GM21619 (cell line): Measurements from ENCODE around the gene TBX4.

ENCODE experiments used
- ATAC-seq: cut with Tn5 transposase; IDR thresholded peaks from one replicate; pipeline ENCODE4 v1.9.1; 2021; ENCODE audit not compliant: unreplicated experiment

The TBX4 gene

DNA sequence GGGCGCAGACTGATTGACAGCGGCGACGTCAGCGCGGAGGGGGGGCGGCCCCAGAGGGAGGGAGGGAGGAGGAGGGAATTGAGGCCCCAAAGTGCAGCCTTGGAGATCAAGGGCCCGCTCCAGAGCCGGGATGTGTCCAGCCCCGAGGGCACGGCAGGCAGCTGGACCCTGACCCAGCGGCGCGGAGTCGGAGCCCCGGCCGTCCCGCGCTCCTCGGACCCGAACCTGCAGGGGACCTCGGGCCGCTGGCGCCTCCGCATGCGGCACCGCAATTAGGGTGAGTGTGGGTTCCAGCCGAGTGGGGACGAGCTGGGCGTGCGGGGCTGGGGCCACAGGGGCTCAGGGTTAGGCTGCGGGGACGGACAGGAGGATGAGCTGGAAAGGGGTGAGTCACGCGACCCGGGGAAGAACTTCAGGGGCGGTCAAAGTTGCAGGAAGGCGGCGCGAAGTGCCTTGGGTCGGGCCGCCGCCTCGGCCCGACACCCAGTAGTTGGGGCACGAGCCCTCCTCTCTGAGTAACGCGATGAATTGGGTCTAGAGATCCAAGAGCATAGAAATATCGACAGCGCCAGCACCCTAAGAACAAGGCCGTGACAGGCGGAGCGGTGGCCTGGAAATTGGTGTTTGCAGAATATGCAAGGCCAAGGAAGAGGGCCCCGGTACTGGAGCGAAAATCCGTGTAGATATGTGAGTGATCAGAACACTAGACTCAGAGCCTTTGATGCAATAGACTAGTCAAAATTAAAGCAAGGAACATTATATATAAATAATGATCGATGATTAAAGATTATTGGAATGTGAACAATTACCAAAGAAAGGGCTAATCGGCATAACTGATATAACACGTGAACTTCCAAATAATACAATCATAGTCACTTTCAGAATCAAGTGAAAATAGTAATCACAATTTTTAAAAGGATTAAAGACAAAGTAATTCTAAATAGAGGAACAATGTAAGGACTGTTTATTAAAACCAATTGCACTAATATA lies at the start of gene TBX4:
TBX4 (plus strand) TSS at position 122 of the 990 bp plus-strand sequence. CDS start 4,069 bp downstream, outside the sequence.
- ATAC-seq = no peak

- no peak for ATAC-seq
These were observed 49.0 kb upstream of the TBX4 start for GRCh38 chr17:61402978-61403800.

- ATAC-seq = no peak
These were observed 48.2 kb upstream of the TBX4 start for GRCh38 chr17:61403801-61404662.

GRCh38 chr17:61404663-61404912 lies 47.6 kb upstream of the TBX4 start:
- no peak for ATAC-seq

DNA sequence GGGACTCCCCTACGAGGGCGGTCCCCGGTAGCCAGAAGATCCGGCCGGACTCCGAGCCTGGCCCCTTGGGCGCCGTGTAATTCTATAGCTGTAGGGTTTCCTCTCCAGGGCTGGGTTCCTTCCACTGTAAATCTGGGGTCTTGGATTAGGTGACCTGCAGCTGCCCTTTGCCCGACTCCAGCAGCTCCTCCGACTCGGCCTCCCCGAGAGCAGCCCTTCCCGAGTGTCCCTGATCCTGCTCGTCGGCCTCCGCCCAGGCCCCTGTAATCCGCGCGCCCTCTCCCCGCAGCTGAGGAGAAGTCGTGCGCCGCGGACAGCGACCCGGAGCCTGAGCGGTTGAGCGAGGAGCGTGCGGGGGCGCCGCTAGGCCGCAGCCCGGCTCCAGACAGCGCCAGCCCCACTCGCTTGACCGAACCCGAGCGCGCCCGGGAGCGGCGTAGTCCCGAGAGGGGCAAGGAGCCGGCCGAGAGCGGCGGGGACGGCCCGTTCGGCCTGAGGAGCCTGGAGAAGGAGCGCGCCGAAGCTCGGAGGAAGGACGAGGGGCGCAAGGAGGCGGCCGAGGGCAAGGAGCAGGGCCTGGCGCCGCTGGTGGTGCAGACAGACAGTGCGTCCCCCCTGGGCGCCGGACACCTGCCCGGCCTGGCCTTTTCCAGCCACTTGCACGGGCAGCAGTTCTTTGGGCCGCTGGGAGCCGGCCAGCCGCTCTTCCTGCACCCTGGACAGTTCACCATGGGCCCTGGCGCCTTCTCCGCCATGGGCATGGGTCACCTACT lies 47.1 kb upstream of the TBX4 start:
- ATAC-seq = no peak

DNA sequence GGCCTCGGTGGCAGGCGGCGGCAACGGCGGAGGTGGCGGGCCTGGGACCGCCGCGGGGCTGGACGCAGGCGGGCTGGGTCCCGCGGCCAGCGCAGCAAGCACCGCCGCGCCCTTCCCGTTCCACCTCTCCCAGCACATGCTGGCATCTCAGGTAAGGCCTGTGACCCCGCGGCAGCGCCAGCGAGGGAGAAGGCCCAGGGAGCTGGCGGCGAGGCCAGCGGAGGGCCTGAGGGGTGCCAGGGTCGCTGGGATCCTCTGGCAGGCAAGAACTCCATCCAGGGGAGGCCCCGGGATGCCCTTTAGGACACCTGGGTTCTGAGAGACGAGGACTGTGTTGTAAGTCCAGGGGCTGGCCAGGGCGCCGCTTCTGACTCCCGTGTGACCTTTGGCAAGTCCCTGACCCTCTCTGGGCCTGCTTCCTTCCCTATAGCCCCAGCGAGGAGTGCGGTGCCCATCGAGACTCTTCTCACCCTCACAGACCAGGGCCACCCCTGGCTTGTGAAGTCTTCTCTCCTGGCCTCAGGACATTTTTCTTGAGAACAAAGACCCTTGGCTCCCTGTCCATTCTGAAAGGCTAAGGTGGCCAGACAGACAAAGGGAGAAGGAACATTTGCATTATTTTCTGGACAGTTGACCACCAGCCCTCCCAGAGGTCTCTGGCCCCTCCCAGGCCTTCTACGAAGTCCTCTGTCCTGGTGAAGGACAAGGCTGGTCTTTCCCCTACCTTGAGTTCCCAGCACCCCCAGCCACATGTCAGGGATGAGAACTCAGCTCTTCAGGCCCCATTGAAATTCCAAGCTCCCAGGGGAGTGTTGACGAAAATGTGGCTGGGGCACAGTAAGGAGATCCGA lies 46.3 kb upstream of the TBX4 start:
- no peak for ATAC-seq

- no peak for ATAC-seq
These were observed 45.7 kb upstream of the TBX4 start for GRCh38 chr17:61406537-61406845.

DNA sequence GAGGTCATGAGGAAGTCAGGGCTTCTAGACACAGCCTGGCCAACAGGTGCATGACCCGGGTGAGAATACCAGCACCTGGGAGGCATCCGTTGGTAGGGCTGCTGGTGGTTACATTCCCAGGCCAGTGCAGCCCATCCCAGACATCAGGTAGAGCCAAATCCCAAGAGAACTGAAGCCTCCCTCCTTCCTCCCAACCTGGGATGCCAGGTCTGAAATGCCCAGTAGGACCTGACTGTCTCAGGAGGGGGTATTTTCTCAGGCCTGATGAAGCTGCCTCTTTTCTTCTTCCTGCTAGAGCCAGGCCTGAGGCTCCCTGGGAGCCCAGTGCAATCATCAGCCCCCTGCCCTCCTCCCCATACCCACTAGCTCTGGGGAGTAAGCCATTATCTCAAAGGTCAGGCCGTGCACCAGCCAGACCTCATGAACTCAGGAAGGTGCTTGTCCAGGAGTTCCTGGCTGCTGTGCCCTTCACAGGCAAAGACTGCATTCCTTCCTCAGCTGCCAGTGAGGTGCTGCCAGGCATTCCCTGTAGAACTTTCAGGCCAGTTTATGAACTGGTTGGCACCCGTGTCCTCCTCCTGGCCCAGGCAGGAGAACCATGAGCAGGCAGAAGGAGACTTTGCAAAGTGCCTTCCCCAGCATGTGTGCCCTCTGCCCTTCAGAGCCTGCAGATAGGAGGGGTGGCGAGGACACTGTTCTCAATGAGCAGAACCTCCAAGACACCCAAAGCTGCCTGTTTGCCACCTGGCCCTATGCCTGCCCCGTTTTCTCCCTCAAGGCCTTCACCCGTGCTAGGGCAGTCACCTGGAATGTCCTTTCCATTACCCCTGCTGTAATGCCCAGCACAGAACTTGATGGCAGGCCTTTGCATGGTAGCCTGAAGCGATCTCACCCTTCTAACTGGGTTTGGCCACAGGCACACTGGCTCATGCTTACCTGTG lies 45.0 kb upstream of the TBX4 start:
- ATAC-seq = no peak

DNA sequence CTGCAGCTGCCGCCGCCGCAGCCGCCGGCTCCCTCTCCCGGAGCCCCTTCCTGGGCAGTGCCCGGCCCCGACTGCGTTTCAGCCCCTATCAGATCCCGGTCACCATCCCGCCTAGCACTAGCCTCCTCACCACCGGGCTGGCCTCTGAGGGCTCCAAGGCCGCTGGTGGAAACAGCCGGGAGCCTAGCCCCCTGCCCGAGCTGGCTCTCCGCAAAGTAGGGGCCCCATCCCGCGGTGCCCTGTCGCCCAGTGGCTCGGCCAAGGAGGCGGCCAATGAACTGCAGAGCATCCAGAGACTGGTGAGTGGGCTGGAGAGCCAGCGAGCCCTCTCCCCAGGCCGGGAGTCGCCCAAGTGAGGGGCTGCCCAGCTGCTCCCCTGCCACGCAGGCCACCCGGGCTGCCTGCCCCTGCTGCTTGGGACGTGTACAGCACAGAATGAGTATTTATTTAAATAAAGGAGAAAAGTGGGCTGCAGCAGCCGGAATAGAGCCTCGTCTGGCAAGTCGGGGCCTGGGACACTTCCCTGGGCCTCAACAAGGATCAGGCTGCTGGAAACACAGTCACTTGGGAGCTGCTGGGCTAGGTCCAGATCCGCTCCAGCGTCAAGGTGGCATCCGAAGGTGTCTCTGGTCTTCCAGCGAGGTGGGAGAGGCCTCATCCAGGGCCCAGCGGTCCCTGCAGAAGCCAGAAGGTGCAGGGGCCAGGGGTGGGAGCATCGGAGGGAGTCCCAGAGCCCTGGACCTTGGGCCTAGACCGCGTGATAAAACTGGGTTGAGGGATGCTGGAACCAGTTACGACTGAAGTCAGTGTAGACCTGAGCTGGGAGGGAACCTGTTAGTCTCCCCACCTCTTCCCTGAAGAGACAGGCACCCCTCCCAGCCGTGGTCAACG lies 43.8 kb upstream of the TBX4 start:
- ATAC-seq = no peak

DNA sequence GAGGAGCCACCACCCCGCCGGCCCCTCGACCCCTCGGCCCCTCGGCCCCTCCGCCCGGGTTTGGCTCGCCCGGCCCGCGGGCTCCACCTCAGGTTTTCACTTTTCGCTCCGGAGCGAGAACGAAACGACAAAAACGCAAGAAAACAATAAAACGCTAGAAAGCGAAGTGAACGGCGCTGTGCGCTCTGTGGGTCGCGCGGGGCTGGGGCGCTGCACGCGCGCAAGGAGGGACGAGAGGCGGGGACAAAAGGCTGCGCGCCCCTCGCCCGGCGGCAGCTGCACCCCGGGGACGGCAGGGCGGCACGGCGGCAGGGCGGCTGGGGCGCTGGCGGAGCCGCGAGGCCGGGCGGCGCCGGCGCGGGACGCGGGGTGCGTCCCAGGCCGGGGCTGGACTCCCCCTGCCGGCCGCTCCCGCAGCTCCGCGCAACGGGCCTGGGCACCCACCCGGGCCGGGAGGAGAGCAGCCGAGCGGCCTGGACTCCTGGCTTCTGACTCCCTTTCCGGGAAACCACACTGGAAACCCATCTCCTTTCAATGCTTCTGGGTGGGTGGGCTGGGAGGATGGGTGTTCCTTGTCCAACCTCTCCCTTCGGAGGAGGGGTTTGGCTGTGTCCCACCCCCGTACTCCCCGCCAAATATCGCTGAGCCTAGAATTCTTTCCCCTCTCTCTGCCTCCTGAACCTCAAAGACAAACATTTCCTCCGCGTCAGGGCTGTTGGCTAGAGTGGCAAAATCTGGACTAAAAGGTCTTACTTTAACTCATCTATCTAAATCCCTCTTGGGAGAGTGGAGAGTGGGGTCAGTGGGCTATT lies 42.7 kb upstream of the TBX4 start:
- no peak for ATAC-seq

DNA sequence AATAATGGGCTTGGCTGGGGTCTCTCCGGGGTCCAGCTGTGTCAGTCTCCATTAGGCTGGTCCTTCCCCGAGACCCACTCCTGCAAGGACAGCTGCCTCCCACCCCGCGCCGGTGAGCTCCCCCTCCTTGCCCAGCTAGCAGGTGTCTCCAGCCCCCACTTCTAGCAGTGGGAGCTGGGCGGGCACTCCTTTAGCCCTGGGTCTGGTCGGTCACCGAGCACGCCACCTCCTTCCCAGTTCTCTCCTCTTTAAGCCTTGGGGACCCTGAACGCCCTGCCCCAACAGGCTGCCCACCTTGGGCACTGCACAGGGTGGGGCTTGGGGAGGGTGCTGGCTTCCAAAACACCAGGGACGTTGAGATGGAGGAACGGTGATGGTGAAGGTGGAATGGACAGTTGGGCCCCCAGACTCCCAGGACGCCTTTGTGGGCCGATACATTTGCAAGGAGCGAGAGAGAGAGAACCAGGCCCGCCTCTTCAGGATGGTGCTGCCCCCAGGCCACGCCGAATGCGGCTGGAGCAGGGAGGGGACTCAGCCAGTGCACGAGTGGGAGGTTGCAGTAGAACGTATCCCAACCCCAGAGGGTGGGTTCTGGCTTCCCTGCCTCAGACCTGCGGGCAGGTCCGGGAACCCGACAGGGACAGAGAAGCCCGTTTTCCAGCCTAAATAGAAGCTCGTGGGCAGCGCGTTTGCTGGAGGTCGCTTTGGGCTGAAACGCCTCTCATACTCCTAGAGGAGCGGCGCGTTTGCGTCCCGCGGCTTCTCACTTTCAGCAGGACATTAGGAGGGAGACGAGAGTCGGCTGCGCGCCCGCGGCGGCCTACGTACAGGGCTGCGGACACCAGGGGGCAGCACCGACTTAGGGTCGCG lies 41.8 kb upstream of the TBX4 start:
- no peak for ATAC-seq

- ATAC-seq = no peak
These were observed 41.3 kb upstream of the TBX4 start for GRCh38 chr17:61411011-61411260.

GRCh38 chr17:61411261-61412142 lies 40.7 kb upstream of the TBX4 start:
- peak; percentile 8 for ATAC-seq

DNA sequence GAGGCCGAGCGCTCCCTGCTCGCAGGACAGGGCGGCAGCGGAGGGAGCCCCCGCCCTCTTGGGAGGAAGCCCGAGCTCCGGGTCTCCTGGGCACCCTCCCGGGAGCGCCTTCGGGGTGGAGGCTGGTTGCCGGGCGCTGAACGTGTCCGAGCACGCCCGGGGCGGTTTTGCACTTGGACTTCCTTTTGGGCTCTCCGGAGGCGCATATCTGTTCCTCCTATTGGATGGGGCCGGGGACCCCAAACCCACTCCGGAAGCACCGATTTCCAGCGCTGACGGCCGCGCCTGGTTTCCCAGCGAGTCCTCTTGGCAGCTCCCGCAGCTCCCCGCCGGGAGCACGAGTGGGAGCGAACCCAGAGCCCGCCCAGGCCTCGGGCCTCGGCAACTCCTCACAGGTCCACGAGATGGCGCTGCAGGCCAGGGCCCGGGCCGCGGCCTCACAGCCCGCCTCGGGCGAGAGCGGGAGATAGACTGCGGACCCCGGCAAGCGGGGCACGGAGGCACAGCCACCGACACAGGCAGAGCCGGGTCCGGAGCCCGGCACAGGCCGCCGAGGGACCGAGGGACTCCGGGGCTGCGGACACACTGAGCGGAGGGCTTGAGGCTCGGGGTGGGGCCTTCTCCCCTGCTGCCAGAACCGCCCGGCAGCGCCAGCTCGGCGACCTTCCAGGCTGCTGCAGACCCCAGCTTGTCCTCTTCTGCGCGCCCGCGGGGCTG lies 39.9 kb upstream of the TBX4 start:
- peak; percentile 63 for ATAC-seq
